ENCODE data around the gene RTN4RL2. TPM values are rescaled to one million over a fixed set of nuclear protein-coding genes. Genes with fewer than 3 reads are reported as not detected.

RTN4RL2 gene
- polyA plus RNA-seq, 1 donor from 2014 or later: 0.66 TPM

DNA sequence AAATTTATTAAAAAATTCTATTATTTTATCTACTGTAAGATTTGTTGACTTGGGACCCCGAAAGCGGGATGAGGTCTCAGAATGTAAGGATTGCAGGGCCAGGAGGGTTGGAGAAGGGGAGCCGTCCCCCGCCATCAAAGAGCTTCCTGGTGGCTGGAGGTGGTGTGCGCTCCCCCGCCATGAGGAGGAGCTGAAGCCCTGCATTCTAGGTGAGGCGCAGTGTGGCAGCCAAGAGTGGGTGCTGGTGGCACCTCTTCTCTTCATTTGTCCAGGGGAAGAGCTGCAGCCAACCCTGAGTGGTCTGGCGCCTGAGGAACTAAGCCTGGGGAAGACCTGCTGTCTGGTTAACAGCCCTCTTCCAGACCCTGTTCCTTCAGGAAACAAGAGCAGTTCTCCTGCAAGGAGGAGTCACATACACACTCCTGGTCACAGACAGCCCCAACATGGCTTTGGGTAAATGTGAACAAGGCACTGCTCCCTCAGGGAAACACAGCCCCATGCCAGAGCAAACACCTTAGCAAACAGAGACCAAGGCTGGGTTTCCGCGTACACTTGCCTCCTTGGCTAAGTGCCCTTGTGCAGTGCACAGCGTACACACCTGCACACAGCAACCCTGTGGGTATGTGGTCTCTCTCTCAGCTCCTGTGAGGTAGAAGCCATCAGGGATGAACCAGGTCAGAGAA, 17.3 kb downstream of the RTN4RL2 start:
- H3K27me3 ChIP-seq (ENCODE audit: insufficient read depth, low read depth, low read length): peaks cover 30% of the 10 kb centered on the region
- H3K9me3 ChIP-seq (ENCODE audit: low read length): no peaks in the 10 kb centered on the region

DNA sequence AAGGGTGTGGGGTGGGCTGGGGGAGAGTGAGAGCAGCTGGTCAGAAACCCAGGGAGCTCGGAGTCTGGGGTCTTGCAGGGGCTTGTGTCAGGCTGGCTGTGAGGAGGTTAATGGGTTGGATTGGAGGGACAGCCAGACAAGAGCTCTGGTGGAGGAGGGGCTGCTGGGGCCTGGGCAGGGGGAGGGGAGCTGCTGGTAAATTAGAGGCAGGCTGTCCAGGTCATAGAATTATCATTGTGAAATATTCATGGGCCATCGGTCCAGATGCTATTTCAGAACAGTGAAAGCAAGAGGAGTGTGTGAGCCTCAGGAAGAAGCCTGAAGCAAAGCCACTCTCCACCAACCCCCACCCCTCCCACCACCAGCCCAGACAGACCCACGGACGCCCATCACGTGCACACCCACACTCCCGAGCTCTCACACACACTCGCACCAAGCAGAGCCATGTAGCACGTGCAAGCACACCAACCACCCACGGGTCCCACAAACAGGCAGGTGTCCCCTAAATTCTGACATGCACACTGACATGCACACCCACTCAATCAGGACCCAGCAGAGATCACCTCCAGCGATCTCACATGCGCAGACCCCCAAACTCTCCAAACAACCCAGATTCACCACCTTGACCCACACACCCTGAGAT, 18.8 kb downstream of the RTN4RL2 start:
- TF ChIP-seq EZH2 (IDR thresholded peaks at IDR 0.05; ENCODE audit: borderline replicate concordance, insufficient read depth, low read length, poor library complexity, severe bottlenecking) (no peak), POLR2AphosphoS5 (IDR thresholded peaks at IDR 0.05) (no peak), RAD21 (conservative IDR thresholded peaks at IDR 0.05) (no peak)
- H3K9ac ChIP-seq (ENCODE audit: low read length): no peak overlapping the region
- no peaks in the 10 kb centered on the region for H3K9me2 ChIP-seq (ENCODE audit: insufficient read depth, low read length)
- H3K4me3 ChIP-seq (ENCODE audit: low read length): no peak overlapping the region
- H3K79me2 ChIP-seq (replicated peaks; ENCODE audit: insufficient read depth, low read length): no peaks in the 10 kb centered on the region
- peaks cover 43% of the 10 kb centered on the region for H3K27me3 ChIP-seq (ENCODE audit: insufficient read depth, low read depth, low read length)
- no peak overlapping the region for H3K27ac ChIP-seq (ENCODE audit: low read length)
- no peak overlapping the region for H2AFZ ChIP-seq (ENCODE audit: low read depth, low read length)
- no peaks in the 10 kb centered on the region for H4K20me1 ChIP-seq (ENCODE audit: insufficient read depth)
- no peaks in the 10 kb centered on the region for H3K36me3 ChIP-seq (ENCODE audit: insufficient read depth, low read length)
- no peak overlapping the region for H3K4me2 ChIP-seq (ENCODE audit: low read length)
- no peaks in the 10 kb centered on the region for H3K9me3 ChIP-seq (ENCODE audit: low read length)
- H3F3A ChIP-seq (ENCODE audit: insufficient read depth, low read length, poor library complexity, severe bottlenecking): no peaks in the 10 kb centered on the region

More for the DNA sequence above, 17.3 kb downstream of the RTN4RL2 start:
- Histone ChIP-seq H2AFZ (ENCODE audit: low read depth, low read length) (no peak overlapping the region), H4K20me1 (ENCODE audit: insufficient read depth) (no peaks in the 10 kb centered on the region), H3K27ac (ENCODE audit: low read length) (no peak overlapping the region), H3F3A (ENCODE audit: insufficient read depth, low read length, poor library complexity, severe bottlenecking) (no peaks in the 10 kb centered on the region), H3K9me2 (ENCODE audit: insufficient read depth, low read length) (no peaks in the 10 kb centered on the region), H3K79me2 (replicated peaks; ENCODE audit: insufficient read depth, low read length) (no peaks in the 10 kb centered on the region), H3K9ac (ENCODE audit: low read length) (no peak overlapping the region), H3K4me3 (ENCODE audit: low read length) (no peak overlapping the region), H3K4me2 (ENCODE audit: low read length) (no peak overlapping the region), H3K36me3 (ENCODE audit: insufficient read depth, low read length) (no peaks in the 10 kb centered on the region)
- TF ChIP-seq POLR2AphosphoS5 (IDR thresholded peaks at IDR 0.05) (no peak), RAD21 (conservative IDR thresholded peaks at IDR 0.05) (no peak)
- TF ChIP-seq, protein P1, sequence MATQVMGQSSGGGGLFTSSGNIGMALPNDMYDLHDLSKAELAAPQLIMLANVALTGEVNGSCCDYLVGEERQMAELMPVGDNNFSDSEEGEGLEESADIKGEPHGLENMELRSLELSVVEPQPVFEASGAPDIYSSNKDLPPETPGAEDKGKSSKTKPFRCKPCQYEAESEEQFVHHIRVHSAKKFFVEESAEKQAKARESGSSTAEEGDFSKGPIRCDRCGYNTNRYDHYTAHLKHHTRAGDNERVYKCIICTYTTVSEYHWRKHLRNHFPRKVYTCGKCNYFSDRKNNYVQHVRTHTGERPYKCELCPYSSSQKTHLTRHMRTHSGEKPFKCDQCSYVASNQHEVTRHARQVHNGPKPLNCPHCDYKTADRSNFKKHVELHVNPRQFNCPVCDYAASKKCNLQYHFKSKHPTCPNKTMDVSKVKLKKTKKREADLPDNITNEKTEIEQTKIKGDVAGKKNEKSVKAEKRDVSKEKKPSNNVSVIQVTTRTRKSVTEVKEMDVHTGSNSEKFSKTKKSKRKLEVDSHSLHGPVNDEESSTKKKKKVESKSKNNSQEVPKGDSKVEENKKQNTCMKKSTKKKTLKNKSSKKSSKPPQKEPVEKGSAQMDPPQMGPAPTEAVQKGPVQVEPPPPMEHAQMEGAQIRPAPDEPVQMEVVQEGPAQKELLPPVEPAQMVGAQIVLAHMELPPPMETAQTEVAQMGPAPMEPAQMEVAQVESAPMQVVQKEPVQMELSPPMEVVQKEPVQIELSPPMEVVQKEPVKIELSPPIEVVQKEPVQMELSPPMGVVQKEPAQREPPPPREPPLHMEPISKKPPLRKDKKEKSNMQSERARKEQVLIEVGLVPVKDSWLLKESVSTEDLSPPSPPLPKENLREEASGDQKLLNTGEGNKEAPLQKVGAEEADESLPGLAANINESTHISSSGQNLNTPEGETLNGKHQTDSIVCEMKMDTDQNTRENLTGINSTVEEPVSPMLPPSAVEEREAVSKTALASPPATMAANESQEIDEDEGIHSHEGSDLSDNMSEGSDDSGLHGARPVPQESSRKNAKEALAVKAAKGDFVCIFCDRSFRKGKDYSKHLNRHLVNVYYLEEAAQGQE (IDR thresholded peaks at IDR 0.05; ENCODE audit: borderline replicate concordance): no peak

- Histone ChIP-seq H3K4me2 (ENCODE audit: low read length) (no peak overlapping the region), H3F3A (ENCODE audit: insufficient read depth, low read length, poor library complexity, severe bottlenecking) (no peaks in the 10 kb centered on the region), H3K9me3 (ENCODE audit: low read length) (no peaks in the 10 kb centered on the region), H3K9me2 (ENCODE audit: insufficient read depth, low read length) (no peaks in the 10 kb centered on the region), H3K27ac (ENCODE audit: low read length) (no peak overlapping the region), H3K27me3 (ENCODE audit: insufficient read depth, low read depth, low read length) (peaks cover 43% of the 10 kb centered on the region), H4K20me1 (ENCODE audit: insufficient read depth) (no peaks in the 10 kb centered on the region), H3K79me2 (replicated peaks; ENCODE audit: insufficient read depth, low read length) (no peaks in the 10 kb centered on the region), H3K4me3 (ENCODE audit: low read length) (no peak overlapping the region), H2AFZ (ENCODE audit: low read depth, low read length) (no peak overlapping the region), H3K9ac (ENCODE audit: low read length) (no peak overlapping the region), H3K36me3 (ENCODE audit: insufficient read depth, low read length) (no peaks in the 10 kb centered on the region)
- TF ChIP-seq EZH2 (IDR thresholded peaks at IDR 0.05; ENCODE audit: borderline replicate concordance, insufficient read depth, low read length, poor library complexity, severe bottlenecking): no peak
- TF ChIP-seq POLR2AphosphoS5 (IDR thresholded peaks at IDR 0.05): no peak
- TF ChIP-seq, protein P1 (IDR thresholded peaks at IDR 0.05; ENCODE audit: borderline replicate concordance): no peak
- TF ChIP-seq TAF1 (IDR thresholded peaks at IDR 0.05; ENCODE audit: low read depth): no peak
- TF ChIP-seq RAD21 (conservative IDR thresholded peaks at IDR 0.05): no peak
- TF ChIP-seq, protein P2, sequence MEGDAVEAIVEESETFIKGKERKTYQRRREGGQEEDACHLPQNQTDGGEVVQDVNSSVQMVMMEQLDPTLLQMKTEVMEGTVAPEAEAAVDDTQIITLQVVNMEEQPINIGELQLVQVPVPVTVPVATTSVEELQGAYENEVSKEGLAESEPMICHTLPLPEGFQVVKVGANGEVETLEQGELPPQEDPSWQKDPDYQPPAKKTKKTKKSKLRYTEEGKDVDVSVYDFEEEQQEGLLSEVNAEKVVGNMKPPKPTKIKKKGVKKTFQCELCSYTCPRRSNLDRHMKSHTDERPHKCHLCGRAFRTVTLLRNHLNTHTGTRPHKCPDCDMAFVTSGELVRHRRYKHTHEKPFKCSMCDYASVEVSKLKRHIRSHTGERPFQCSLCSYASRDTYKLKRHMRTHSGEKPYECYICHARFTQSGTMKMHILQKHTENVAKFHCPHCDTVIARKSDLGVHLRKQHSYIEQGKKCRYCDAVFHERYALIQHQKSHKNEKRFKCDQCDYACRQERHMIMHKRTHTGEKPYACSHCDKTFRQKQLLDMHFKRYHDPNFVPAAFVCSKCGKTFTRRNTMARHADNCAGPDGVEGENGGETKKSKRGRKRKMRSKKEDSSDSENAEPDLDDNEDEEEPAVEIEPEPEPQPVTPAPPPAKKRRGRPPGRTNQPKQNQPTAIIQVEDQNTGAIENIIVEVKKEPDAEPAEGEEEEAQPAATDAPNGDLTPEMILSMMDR (IDR thresholded peaks at IDR 0.05; ENCODE audit: poor library complexity, severe bottlenecking): no peak
- no peak for TF ChIP-seq SMC3 (conservative IDR thresholded peaks at IDR 0.05; ENCODE audit: poor library complexity)
- TF ChIP-seq MXI1 (conservative IDR thresholded peaks at IDR 0.05; ENCODE audit: poor library complexity, severe bottlenecking): no peak
- TF ChIP-seq EP300 (conservative IDR thresholded peaks at IDR 0.05; ENCODE audit: poor library complexity, severe bottlenecking): no peak
Measured at GRCh38 chr11:57479911-57480310, 19.6 kb downstream of the RTN4RL2 start.
